PC-9 (cell line): ENCODE data around the gene CD44. TPM values are rescaled to one million over a fixed set of nuclear protein-coding genes. Genes with fewer than 3 reads are reported as not detected.

Experiments
- BruUV-seq: library from RNA; stranded (reverse); fragments of 400-500 nt; replicated peaks from 2 replicates; lab custom pipeline; 2021; lab: Mats Ljungman, UMichigan
- CTCF ChIA-PET: fragments of 300-600 bp; sonication (Branson Sonifier 250); formaldehyde crosslinking; loops from one replicate; lab custom pipeline; 2022; ENCODE audit warnings: antibody characterized with exemption; lab: Charles Lee
- POLR2A ChIA-PET: fragments of 300-600 bp; sonication (Branson Sonifier 250); formaldehyde crosslinking; loops from one replicate; lab custom pipeline; 2022; ENCODE audit warnings: antibody characterized with exemption; ENCODE audit not compliant: unreplicated experiment; lab: Charles Lee
- DNase-seq, 2 experiments: peaks; one replicate each; pipeline versions ENCODE4 v3.0.0 to v3.0.0-alpha.2; 2015 to 2022; ENCODE audit warnings: mixed read lengths in 1 of 2
- H2AFZ ChIP-seq: fragments of 200-600 bp; sonication (generic); 2 replicates; pipeline ENCODE4 v1.8.1; 2017; ENCODE audit warnings: antibody characterized with exemption
- H3F3A ChIP-seq: fragments of 200-600 bp; sonication (generic); 2 replicates; pipeline ENCODE4 v1.8.1; 2017; ENCODE audit warnings: antibody characterized with exemption, mild to moderate bottlenecking, low read depth; ENCODE audit not compliant: insufficient read depth
- H3K27ac ChIP-seq: fragments of 200-600 bp; sonication (generic); 2 replicates; pipeline ENCODE4 v1.6.1; 2016; ENCODE audit warnings: mixed run types
- H3K27me3 ChIP-seq: fragments of 200-600 bp; sonication (generic); 2 replicates; pipeline ENCODE4 v1.6.1; 2016; ENCODE audit warnings: low read depth, mixed run types; ENCODE audit not compliant: insufficient read depth
- H3K36me3 ChIP-seq: fragments of 200-600 bp; sonication (generic); 2 replicates; pipeline ENCODE4 v1.6.1; 2016; ENCODE audit warnings: low read depth, mixed run types
- H3K4me1 ChIP-seq: fragments of 200-600 bp; sonication (generic); replicated peaks from 2 replicates; pipeline ENCODE4 v1.6.1; 2016; ENCODE audit warnings: mixed run types; ENCODE audit not compliant: insufficient read depth
- H3K4me2 ChIP-seq: fragments of 200-600 bp; sonication (generic); 2 replicates; pipeline ENCODE4 v1.6.1; 2017; ENCODE audit warnings: mixed run types
- H3K4me3 ChIP-seq: fragments of 200-600 bp; sonication (generic); 2 replicates; pipeline ENCODE4 v1.6.1; 2016; ENCODE audit warnings: mixed run types
- H3K79me2 ChIP-seq: fragments of 200-600 bp; sonication (generic); 2 replicates; pipeline ENCODE4 v1.6.1; 2017; ENCODE audit warnings: low read depth, mixed run types
- H3K9me2 ChIP-seq: fragments of 200-600 bp; sonication (generic); 2 replicates; pipeline ENCODE4 v1.8.1; 2017; ENCODE audit warnings: mild to moderate bottlenecking; ENCODE audit not compliant: insufficient read depth
- H3K9me3 ChIP-seq: fragments of 200-600 bp; sonication (generic); 2 replicates; pipeline ENCODE4 v1.8.1; 2016; ENCODE audit warnings: low read depth; ENCODE audit not compliant: insufficient read depth
- H4K20me1 ChIP-seq: fragments of 200-600 bp; sonication (generic); 2 replicates; pipeline ENCODE4 v1.8.1; 2017; ENCODE audit not compliant: insufficient read depth
- EZH2 ChIP-seq: fragments of 200-600 bp; sonication (generic); IDR thresholded peaks from 2 replicates; pipeline ENCODE4 v1.8.0; 2017; ENCODE audit warnings: antibody characterized with exemption, low read depth
- intact Hi-C: fragments of 100-400 bp; cut with micrococcal nuclease; formaldehyde crosslinking; loops from one replicate; pipeline ENCODE4 v1.10.0; 2022; ENCODE audit not compliant: unreplicated experiment
- total RNA-seq: library from RNA; stranded (reverse); gene quantifications from 2 replicates; pipeline ENCODE4 v1.2.3, GENCODE V29; 2021
- TF ChIP-seq, protein P1 (sequence below): fragments of 200-600 bp; sonication (generic); conservative IDR thresholded peaks from 2 replicates; pipeline ENCODE4 v1.6.1; 2017; ENCODE audit warnings: mixed run types, antibody characterized with exemption, mild to moderate bottlenecking, moderate library complexity

The CD44 gene
- total RNA-seq, 1 experiment from 2014 or later = 775 TPM

DNA sequence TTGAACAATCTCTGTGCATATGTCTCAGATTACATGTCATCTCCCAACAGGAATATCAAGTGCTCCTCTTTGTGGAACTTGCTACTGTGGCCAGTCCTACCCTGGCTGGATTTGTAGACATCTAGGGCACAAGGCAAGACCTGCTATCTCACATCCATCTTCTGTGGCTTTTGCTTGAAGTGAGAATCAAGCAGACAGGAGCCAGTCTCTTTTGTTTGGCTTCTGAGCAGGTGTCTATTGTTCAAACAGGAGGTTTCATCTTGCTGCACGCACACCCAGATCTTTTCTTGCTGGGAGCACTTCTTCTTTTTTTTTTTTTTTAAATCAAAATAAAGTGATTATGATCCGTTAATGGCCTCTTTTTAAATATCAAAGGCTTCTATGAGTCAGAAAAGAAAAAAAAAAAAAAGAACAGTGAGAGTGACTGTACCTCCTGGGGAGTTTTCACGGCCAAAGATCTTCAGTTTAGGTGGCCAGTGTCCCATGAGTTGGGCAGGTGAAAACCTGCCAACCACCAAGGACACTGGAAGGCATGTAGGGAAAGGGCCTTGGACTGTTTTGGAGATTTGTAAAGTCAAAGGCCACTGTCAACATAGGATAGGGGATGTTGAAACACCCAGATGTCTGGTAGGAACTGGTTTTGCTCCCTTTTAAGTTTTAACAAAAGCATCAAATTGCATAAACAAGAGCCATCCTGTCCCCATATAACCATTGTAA is 78.1 kb downstream of the CD44 start:
- H3K27me3 ChIP-seq = no peaks in the 10 kb centered on the region
- DNase-seq = peak; percentile 37 to 69
- H3K79me2 ChIP-seq = peaks cover 16% of the 10 kb centered on the region; the same call in 1 of the 2 replicates
- ChIA-PET POLR2A (no interaction called here), CTCF (no interaction called here)
- no peaks in the 10 kb centered on the region for H3K9me2 ChIP-seq
- H3F3A ChIP-seq = peaks cover 93% of the 10 kb centered on the region
- H3K27ac ChIP-seq = peak overlapping the region; percentile 31
- no peaks in the 10 kb centered on the region for H3K9me3 ChIP-seq
- H2AFZ ChIP-seq = no peak overlapping the region
- intact Hi-C loops = loop anchor here (5.0 to 10.0 kb wide), 4 partner anchors 72 to 220 kb away; no protein-coding TSS in a partner anchor
- TF ChIP-seq, protein P1, sequence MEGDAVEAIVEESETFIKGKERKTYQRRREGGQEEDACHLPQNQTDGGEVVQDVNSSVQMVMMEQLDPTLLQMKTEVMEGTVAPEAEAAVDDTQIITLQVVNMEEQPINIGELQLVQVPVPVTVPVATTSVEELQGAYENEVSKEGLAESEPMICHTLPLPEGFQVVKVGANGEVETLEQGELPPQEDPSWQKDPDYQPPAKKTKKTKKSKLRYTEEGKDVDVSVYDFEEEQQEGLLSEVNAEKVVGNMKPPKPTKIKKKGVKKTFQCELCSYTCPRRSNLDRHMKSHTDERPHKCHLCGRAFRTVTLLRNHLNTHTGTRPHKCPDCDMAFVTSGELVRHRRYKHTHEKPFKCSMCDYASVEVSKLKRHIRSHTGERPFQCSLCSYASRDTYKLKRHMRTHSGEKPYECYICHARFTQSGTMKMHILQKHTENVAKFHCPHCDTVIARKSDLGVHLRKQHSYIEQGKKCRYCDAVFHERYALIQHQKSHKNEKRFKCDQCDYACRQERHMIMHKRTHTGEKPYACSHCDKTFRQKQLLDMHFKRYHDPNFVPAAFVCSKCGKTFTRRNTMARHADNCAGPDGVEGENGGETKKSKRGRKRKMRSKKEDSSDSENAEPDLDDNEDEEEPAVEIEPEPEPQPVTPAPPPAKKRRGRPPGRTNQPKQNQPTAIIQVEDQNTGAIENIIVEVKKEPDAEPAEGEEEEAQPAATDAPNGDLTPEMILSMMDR = no peak
- TF ChIP-seq EZH2 = no peak
- H3K4me2 ChIP-seq = no peak overlapping the region; the same call in 1 of the 2 replicates
- H3K4me3 ChIP-seq = no peak overlapping the region
- no TSS peak for BruUV-seq
- H3K36me3 ChIP-seq = peaks cover 86% of the 10 kb centered on the region
- H3K4me1 ChIP-seq = peaks cover 56% of the 10 kb centered on the region
- no peaks in the 10 kb centered on the region for H4K20me1 ChIP-seq

GRCh38 chr11:35218956-35219355 is 80.0 kb downstream of the CD44 start:
- Histone ChIP-seq H3K79me2 (0 out of 2 replicates have a peak, but pooled peaks cover 5% of the 10 kb centered on the region), H3K9me3 (no peaks in the 10 kb centered on the region), H2AFZ (no peak overlapping the region), H3K27me3 (no peaks in the 10 kb centered on the region), H3F3A (peaks cover 91% of the 10 kb centered on the region), H3K9me2 (no peaks in the 10 kb centered on the region), H3K4me1 (peaks cover 37% of the 10 kb centered on the region), H3K4me2 (no peak overlapping the region), H3K36me3 (peaks cover 84% of the 10 kb centered on the region), H3K4me3 (no peak overlapping the region), H3K27ac (0 out of 2 replicates have a peak overlapping the region, but pooled peaks have one; percentile 0), H4K20me1 (no peaks in the 10 kb centered on the region)
- POLR2A ChIA-PET = interaction anchor here (0.5 to 0.6 kb wide), 2 partner anchors 123 to 147 kb away, joined by 5 to 9 read pairs; no protein-coding TSS in a partner anchor
- intact Hi-C loops = loop anchor here (5.0 to 10.0 kb wide), 4 partner anchors 74 to 222 kb away; no protein-coding TSS in a partner anchor
- no TSS peak for BruUV-seq
- CTCF ChIA-PET = interaction anchor here (0.5 to 1.4 kb wide), 2 partner anchors 17 to 95 kb away, joined by 3 to 4 read pairs; no protein-coding TSS in a partner anchor
- DNase-seq = no peak
- no peak for TF ChIP-seq EZH2
- TF ChIP-seq, protein P1 = no peak

DNA sequence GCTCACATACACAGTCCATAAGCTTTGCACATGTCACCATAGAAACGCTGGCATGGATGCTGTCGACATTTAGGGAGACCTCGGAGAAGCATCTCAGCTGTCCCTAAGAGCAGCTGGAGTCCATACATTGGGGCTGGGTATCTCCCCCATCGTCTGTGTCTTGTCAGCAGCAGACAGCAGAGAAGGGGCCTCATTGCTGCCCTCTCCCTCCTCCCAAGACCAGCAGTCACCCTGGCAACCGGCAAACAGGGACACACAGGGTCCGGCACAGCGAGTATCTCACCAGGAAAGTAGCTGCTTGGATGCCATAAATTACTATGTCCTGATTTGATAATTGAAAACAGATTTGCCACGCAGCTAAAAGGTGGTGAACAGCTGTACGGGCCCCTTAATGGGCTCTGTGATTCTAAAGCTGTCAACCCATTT is 84.4 kb downstream of the CD44 start:
- H3K4me3 ChIP-seq = no peak overlapping the region
- intact Hi-C loops = no loop called here
- no peaks in the 10 kb centered on the region for H3K27me3 ChIP-seq
- H3K36me3 ChIP-seq = peaks cover 90% of the 10 kb centered on the region
- POLR2A ChIA-PET = no interaction called here
- H3F3A ChIP-seq = peaks cover 92% of the 10 kb centered on the region
- H3K79me2 ChIP-seq = 0 out of 2 replicates have a peak, but pooled peaks cover 5% of the 10 kb centered on the region
- CTCF ChIA-PET = no interaction called here
- H3K9me3 ChIP-seq = no peaks in the 10 kb centered on the region
- TF ChIP-seq EZH2 = no peak
- TF ChIP-seq, protein P1 = no peak
- no peak overlapping the region for H2AFZ ChIP-seq
- H3K9me2 ChIP-seq = no peaks in the 10 kb centered on the region
- H3K4me1 ChIP-seq = no peaks in the 10 kb centered on the region
- DNase-seq = no peak
- H3K27ac ChIP-seq = no peak overlapping the region
- H3K4me2 ChIP-seq = no peak overlapping the region
- no peaks in the 10 kb centered on the region for H4K20me1 ChIP-seq
- no TSS peak for BruUV-seq
